Measurements from ENCODE around the gene TAS2R42. TPM values are rescaled to one million over a fixed set of nuclear protein-coding genes. Genes with fewer than 3 reads are reported as not detected.

Gene TAS2R42
- not detected for total RNA-seq
- long read RNA-seq, donor 1: 0 reads
- long read RNA-seq, donor 2: 0 reads

DNA sequence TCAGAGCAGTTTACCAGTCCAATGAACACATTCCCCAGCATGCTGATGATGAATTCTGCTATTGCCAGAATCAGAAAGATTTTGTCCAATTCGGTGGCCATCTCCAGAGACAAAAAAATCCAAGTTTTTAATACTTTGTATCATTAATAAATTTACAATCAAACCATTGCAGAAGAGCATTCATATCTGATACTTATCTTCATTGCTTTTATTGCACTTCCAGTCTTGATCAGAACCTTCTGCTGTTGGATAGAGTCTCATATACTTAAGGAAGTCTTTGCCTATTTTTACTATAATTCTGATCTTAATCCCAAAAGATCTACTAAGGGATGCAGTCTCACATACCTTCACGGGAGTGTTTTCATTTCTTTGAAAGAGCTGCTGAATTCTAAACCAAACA is at the start of gene TAS2R42:
Gene TAS2R42 (minus strand): TSS at position 101 of the 400 bp plus-strand sequence. CDS start 0 bp downstream, at position 101.
- DNase-seq (ENCODE audit: low spot score): no peak
- intact Hi-C loops (cut with DNase I): loop anchor here in 1 of 2 donors (10.0 kb wide), 1 partner anchor 52 kb away; the partner anchor contains the start of gene TAS2R30

DNA sequence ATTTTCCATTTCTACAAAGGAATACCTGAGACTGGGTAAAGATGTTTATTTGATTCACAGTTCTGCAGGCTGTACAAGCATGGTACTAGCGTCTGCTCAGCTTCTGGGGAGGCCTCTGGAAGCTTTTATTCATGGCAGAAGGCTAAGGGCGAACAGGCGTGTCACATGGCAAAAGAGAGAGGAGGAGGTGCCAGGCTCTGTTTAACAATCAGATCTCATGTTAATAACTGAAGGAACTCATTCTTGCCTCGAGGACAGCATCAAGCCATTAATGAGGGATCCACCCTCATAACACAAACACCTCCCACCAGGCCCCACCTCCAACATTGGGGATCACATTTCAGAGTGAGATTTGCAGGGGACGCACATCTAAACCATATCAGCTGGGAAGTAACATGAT is 46.8 kb upstream of the TAS2R42 start:
- intact Hi-C loops (cut with DNase I): no loop called here
- no peak for DNase-seq (ENCODE audit: low spot score)

DNA sequence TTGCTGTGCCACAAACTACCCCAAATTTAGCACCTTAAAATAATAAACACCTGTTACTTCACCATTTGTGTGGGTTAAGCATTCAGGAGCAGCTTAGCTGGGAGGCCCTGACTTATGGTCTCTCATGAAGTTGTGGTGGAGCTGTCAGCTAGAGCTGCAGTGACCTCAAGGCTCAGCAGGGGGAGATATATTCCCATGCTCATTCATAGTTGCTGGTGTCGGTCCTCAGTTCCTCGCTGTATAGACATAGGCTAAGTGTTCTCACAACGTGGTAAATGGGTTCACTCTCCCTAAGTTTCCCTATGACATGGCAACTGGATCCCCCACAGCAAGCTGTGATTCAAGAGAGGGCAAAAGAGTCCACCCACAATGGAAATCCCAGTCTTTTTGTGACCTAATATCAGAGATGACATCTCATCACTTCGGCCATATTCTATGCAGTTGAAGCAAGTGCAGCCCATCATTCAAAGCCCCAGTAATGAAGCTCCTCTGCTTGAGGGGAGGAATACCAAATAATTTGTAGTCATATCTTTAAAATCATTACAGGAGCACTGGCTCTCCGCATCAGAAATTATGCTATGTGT is 41.7 kb upstream of the TAS2R42 start:
- DNase-seq (ENCODE audit: low spot score): no peak
- intact Hi-C loops (cut with DNase I): no loop called here

DNA sequence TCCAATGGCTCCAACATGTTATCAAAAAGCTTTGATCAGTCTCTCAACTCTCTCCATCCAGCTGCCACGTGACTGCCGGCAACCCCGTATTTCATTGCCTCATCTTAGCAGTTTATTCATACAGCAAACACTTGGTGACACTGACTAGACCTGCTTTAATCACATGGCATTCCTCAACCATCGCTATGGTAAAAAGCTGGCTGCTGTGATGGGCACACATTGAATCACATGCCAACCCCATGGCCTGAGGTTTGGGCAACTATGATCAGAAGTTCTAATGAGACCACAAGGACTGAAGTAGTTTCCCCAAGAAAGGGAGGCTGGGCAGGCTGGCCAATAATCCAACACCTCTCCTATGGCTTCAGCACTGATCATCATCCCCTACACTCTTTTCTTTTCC is 40.6 kb upstream of the TAS2R42 start:
- intact Hi-C loops (cut with DNase I): no loop called here
- DNase-seq (ENCODE audit: low spot score): no peak

DNA sequence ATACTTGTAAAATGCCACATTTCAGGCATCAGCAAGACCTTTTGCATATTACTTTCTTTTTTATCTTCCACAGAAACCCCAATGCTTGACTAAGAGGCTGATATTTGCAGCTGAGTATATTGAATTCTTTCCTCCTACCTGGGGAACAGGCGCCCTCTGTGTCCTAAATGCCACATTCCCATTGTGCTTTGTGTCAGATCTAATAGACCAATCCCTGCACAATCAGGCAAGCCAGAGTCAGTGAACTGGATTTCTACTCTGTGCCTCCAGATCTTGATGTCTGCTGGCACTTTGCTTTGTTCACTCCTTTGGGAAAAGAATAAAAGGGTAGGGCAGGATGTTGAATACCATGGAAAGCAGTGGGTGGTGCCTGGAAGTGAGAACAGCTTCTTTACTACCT is 22.4 kb upstream of the TAS2R42 start:
- no peak for DNase-seq (ENCODE audit: low spot score)
- intact Hi-C loops (cut with DNase I): no loop called here

DNA sequence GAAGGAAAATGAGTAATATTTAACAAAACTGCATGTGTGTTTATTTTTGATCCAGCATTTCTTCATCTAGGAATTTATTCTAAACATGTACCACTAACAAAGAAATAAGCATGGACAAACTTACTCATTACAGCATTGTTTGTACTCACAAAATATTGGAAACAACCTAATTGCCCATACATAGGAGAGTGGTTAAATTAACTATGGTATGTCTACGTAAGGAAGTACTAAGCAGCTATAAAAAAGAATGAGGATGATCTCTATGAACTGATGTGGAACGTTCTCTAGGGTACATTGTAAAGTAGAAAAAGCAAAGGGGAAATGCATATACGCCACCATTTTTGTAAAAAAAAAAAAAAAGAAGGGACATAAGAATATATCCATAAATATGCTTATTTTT is 17.4 kb upstream of the TAS2R42 start:
- intact Hi-C loops (cut with DNase I): no loop called here
- no peak for DNase-seq (ENCODE audit: low spot score)

- DNase-seq (ENCODE audit: low spot score): no peak
- intact Hi-C loops (cut with DNase I): no loop called here
These were observed 16.1 kb upstream of the TAS2R42 start for GRCh38 chr12:11202811-11203210.

- DNase-seq (ENCODE audit: low spot score): no peak
- intact Hi-C loops (cut with DNase I): loop anchor here in 1 of 2 donors (10.0 kb wide), 1 partner anchor 48 kb away; the partner anchor contains the start of gene TAS2R30
These were observed 3.7 kb downstream of the TAS2R42 start for GRCh38 chr12:11183011-11183410.

- intact Hi-C loops (cut with DNase I): loop anchor here in 1 of 2 donors (10.0 kb wide), 1 partner anchor 48 kb away; the partner anchor contains the start of gene TAS2R30
- DNase-seq (ENCODE audit: low spot score): no peak
These were observed 4.2 kb downstream of the TAS2R42 start for GRCh38 chr12:11182529-11182928.

- intact Hi-C loops (cut with DNase I): loop anchor here in 1 of 2 donors (10.0 kb wide), 1 partner anchor 963 kb away; the partner anchor contains the start of gene GABARAPL1
- no peak for DNase-seq (ENCODE audit: low spot score)
These were observed 8.5 kb downstream of the TAS2R42 start for GRCh38 chr12:11178250-11178649.

GRCh38 chr12:11174022-11174421 is 12.7 kb downstream of the TAS2R42 start:
- intact Hi-C loops (cut with DNase I): loop anchor here in 1 of 2 donors (10.0 kb wide), 1 partner anchor 959 kb away; the partner anchor contains the start of gene GABARAPL1
- DNase-seq (ENCODE audit: low spot score): no peak

DNA sequence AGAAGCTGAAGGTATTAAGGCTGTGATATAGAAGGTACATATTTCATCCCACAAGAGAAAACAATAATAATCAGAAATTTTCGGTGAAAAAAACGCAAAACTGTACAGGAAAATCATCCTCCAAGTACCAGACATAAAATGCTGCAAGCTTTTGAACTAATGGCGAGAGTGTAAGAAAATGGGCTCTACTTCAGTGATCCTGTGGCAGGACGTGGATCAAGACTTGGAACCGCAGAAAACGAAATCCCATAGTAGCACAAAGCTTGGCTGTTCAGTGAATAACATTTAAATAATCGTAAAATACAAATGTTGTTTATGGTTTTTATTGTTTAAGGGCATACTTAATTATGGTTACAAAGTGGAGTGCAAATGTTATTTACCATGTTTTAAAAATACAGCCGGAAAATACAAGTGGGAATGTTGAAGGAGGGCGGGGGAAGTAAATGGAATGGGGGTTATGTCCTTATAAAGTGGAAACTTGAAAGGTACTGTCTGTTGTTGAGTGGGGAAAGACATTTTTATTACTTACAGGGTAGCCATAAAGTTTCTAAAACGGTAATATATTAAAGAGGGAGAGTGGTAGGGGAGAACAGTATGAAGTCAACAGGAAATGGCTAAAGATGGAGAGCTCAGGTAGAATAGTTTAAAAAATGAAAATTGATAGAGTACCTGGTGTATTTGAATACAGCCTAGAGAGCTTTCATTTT is 14.6 kb downstream of the TAS2R42 start:
- intact Hi-C loops (cut with DNase I): loop anchor here in 1 of 2 donors (10.0 kb wide), 1 partner anchor 957 kb away; the partner anchor contains the start of gene GABARAPL1
- DNase-seq (ENCODE audit: low spot score): no peak

- peak; percentile 98 for DNase-seq (ENCODE audit: low spot score)
- intact Hi-C loops (cut with DNase I): loop anchor here in 1 of 2 donors (10.0 kb wide), 1 partner anchor 957 kb away; the partner anchor contains the start of gene GABARAPL1
These were observed 15.4 kb downstream of the TAS2R42 start, which contains the start of gene SMIM10L1 for GRCh38 chr12:11171145-11171968. SMIM10L1 (plus strand) TSS chr12:11171194; CDS start chr12:11171357, 163 bp downstream.

DNA sequence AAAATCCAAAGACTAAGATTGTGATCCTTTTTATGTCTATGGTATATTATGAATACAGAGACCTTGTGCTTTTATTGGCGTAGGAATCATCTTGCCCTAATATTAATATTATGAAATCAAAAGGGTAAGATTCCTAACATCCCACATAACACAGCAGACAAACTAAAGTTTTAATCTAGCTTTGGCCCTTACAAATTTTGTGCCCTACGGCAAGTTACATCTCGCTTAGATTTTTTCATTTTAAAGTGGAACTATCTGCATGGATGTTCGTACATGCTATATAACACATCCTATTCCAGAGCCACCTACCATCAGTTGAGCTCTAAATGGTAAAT is 16.0 kb downstream of the TAS2R42 start:
- intact Hi-C loops (cut with DNase I): loop anchor here in 1 of 2 donors (10.0 kb wide), 1 partner anchor 956 kb away; the partner anchor contains the start of gene GABARAPL1
- no peak for DNase-seq (ENCODE audit: low spot score)

- DNase-seq (ENCODE audit: low spot score): no peak
- intact Hi-C loops (cut with DNase I): no loop called here
These were observed 20.4 kb downstream of the TAS2R42 start for GRCh38 chr12:11166300-11166699.

GRCh38 chr12:11164384-11164783 is 22.4 kb downstream of the TAS2R42 start:
- DNase-seq (ENCODE audit: low spot score): no peak
- intact Hi-C loops (cut with DNase I): no loop called here

- DNase-seq (ENCODE audit: low spot score): no peak
These were observed 24.2 kb downstream of the TAS2R42 start for GRCh38 chr12:11162502-11162901.

GRCh38 chr12:11158885-11159444 is 27.8 kb downstream of the TAS2R42 start:
- DNase-seq (ENCODE audit: low spot score): no peak

More at GRCh38 chr12:11162502-11162901, 24.2 kb downstream of the TAS2R42 start:
- intact Hi-C loops (cut with DNase I): no loop called here

DNA sequence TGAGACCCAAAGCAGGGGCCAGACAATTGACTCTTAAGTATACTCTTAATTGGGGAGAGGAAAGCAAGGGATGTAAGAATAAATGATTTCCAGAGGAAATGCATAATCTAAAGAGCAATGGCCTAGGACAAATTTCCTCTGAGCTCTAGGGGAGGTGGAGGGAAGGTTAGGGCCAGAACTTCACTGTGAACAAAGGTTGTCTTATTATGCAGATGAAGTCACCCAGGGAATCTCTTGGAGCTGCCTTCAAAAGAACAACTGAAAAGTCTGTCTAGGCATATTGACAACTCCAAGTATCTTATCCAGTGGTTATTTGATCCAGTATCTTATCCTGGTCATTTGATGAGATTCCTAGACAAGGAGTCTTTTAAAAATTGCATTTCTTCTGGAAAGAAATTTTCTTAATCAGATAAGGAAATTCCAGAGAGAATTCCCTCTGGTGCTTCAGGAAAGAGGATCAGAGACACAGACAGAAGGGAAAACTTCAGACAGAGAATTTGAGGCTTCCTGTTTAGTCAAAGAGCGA is 32.3 kb downstream of the TAS2R42 start:
- intact Hi-C loops (cut with DNase I): no loop called here
- no peak for DNase-seq (ENCODE audit: low spot score)

More at GRCh38 chr12:11158885-11159444, 27.8 kb downstream of the TAS2R42 start:
- intact Hi-C loops (cut with DNase I): no loop called here

All from posterior vena cava (tissue), 2 donors.